ENCODE results near the gene FSTL4.

Gene FSTL4

GRCh38 chr5:133387621-133388020 is 224.7 kb downstream of the FSTL4 start:
- DNase-seq (ENCODE audit: low read depth in 2 of 2): no peak

DNA sequence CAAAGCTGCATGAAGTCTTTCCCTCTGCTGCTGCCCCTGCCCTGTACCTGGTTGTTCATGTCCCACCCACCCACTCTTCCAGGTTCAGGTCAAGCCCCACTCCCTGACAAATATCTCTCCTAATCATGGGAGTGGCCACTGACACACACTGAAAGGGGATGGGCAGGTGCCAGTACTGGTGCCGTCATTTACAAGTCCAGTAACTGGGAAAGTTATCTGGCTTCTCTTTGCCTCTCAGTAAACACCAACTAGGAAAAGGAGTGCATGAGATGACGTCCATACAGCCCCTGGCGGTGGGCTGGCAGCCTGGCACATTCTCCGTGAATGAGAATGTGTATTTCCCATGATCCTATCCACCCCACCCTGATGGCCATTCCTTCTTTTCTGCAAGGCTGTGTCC is 225.2 kb downstream of the FSTL4 start:
- DNase-seq (ENCODE audit: low read depth in 2 of 2): no peak

GRCh38 chr5:133386662-133387061 is 225.7 kb downstream of the FSTL4 start:
- no peak for DNase-seq (ENCODE audit: low read depth in 2 of 2)

- no peak for DNase-seq (ENCODE audit: low read depth in 2 of 2)
These were observed 227.0 kb downstream of the FSTL4 start for GRCh38 chr5:133385346-133385745.

DNA sequence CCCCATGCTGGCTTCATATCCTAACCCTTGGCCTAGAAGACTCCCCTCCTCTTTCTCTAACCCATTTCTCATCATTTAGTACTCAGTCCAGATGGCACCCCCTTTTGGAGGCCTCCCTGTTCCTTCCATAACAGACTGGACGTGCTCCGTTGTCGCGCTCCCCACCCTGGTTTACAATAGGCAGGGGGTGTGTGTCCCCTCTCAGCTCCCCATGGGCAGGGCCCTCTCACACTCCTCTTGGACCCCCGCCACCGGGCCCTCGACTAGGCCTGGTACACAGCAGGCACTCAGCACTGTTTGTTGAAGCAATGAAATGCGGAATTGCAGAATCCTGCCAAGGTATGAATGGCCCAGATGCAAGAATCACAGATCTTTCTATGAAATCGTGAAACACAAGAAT is 227.4 kb downstream of the FSTL4 start:
- no peak for DNase-seq (ENCODE audit: low read depth in 2 of 2)

DNA sequence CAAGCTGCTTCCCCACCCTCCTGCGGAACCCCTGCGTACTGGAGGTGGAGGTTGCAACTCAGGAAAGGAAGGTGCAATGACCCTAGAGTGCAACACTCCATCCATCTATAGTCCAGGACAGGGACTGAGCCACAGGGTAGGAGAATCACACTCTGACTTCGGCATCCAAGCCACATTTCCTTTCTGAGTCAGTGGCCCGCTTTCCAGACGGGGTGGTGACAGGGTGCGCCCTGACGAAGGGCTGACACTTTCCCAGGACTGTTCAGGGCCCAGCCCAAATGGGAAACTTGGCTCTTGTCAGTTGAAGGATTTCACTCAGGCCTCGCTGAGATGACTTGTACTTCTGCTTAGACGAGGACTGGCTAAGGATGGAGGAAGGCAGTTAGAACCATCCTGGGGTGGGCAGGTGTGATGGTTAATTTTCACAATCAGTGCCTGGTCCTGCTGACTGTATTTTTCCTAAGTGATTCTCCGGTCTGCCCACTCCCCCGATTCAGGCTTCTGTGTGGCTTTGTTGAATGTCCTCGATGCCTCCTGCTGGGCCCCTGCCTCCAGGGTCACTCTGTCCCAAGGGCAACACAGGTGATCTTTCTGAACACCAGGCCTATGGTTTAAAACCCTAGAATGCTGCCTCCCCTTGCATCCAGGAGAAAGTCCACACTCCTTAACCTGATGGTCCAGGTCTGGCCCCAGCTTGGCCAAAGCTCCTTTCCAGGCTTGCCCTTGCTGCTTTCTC is 228.1 kb downstream of the FSTL4 start:
- no peak for DNase-seq (ENCODE audit: low read depth in 2 of 2)

DNA sequence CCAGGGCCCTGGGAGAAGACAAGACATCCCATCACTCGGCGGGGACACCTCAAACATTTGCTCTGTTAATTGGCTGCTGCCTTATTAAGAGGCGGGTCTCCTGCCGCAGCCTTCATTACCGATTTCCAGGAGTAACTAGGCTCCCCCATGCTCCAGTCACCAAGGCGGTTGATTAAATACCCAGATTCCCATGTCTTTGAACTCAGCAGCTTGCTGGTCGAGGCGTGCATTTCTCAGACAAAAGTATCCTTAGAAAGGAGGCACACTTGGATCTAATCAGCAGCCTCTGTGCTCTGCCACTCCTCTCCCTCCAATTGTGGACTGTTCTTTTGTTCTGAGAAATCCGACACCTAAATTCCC is 228.8 kb downstream of the FSTL4 start:
- DNase-seq (ENCODE audit: low read depth in 2 of 2): no peak

- DNase-seq (ENCODE audit: low read depth in 2 of 2): no peak
These were observed 229.4 kb downstream of the FSTL4 start for GRCh38 chr5:133382661-133383579.

DNA sequence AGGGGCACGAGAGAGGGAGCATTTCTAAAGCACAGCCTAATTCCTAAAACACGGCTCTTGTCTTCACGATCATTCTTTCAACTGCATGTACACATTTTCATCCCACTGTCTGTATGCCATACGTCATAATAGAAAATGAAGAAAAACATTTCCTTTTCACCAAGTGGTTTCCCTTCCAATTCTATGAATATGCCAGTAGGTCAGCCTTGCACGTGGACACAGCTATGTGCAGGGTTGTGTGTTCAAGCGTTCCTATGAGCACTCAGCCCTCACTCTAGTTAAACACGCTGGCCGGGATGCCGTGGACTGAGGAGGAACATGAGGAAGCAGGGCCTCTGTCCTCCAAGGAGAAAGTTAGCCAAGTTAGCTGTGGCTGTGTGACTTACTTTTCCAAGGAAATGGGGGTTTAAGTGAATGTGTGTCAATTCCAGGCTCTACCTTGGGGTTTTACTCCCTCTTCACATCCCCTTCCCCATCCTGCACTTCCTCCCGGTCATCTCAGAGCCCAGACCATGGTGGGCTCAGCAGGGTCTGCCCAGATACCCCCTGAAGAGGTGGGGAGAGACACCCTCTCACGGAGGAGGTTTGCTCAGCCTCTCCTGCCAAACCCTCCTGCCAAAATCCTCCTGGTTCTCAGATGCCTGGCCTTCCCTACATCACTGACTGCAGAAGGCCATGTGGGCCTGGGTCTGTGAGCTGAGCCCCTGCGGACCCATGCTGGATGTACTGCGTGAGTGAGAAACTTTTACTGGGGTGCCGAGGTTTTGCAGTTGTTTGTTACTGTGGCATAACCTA is 230.6 kb downstream of the FSTL4 start:
- DNase-seq (ENCODE audit: low read depth in 2 of 2): no peak

DNA sequence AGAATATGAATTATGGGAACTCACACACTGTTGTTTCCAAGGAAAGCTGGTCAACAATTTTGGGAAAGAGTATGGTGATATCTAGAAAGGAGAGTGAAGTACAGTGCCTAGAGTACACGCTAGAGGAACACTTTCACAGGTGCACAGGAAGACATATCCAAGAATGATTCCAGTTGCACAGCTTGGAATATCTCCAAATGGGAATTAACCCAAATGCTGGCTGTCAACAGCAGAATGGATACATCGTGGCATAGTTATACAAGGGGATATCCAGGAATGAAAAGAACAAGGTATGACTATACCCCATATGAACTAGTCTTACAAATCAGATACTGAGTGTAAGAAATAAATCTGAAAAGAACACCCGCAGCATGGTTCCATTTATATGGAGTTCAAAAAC is 231.3 kb downstream of the FSTL4 start:
- no peak for DNase-seq (ENCODE audit: low read depth in 2 of 2)

- no peak for DNase-seq (ENCODE audit: low read depth in 2 of 2)
These were observed 234.6 kb downstream of the FSTL4 start for GRCh38 chr5:133377736-133378135.

DNA sequence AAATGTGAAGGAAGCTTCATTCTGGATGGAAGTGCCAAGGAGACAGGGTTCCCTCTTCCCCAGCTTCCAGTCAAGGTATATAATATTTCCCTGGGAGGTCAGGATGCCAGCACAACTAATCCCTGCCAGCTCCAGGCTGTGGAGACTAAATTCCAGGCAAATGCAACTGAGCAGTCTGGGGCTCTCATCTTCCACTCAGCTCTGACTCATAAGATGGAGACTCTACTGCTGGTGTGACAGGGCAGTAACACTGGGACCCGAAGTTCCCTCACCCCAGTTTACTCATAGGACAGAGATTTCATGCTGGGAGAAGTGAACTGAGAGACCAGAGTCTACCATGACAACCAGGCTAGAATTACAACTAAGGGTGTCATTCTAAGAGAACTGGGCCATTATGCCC is 235.4 kb downstream of the FSTL4 start:
- DNase-seq (ENCODE audit: low read depth in 2 of 2): no peak

DNA sequence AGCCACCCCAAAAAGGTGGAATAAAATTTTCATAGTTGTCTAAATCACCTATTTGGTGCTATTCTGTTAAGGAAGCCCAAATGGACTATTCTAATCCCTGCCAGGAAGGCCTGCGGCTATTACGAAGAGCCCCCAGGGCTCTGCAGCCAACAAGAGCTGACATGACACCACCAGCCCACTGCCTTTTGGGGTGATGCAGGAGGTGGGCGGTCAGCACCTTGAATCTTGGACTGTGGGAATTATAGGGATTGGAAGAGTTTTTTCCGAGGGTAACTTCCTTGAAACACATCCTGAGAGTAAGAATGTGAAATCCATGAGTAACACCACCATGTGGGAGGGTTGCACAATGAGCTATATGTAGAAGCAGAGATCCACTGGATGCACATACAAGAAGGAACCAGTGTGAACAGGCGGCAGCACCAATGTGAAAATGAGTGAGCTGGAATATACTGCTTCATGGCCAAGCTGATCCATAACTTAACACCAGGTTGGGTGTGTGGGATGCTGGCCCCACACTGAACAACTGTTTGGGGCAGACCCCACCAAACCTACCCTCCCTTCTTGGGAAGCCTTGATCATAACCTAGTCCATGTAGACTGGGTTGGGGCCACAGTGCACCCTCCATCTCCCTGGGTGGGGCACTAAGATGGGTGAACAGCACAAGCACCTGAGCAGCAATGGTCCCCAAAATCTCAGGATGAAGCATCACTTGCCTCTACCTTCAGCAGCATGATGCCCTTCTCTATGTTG is 239.0 kb downstream of the FSTL4 start:
- DNase-seq (ENCODE audit: low read depth in 2 of 2): no peak

- DNase-seq (ENCODE audit: low read depth in 2 of 2): no peak
These were observed 239.9 kb downstream of the FSTL4 start for GRCh38 chr5:133372293-133372937.

DNA sequence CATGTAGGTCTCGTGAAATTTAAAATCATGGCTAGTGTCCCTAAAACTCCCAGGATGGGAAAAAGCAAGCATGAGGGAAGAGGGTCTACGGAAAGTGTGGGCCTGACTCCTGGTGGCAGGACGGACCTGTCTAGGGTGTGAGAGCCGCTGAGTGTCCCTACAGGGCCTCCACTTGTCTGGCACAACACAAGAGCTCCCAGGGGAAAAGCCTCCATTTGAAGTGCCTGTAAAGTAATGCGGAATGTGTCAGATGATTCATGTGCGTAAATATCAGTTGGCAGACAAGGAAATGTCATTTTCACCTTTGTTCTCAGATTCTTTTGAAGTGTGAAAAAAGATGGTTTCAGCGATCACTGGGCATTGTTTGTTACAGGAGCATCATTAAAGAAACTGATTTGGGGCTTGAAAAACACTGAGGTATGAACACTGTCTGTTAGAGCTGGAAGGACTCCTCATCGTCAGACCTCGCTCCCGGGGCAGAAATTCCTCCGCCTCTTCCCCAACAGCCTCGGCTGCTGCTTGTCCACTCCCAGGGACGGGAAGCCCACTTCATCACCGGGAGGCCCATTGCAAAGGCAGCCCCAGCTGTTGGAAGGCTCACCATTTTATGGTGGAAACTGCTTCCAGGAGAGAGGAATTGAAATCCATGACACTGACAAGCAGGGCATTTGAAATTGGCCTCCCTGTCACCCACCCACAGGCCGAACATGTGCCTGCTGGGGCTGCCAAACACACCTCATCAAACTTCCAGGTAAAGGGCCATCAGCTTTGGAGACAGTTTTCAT is 240.8 kb downstream of the FSTL4 start:
- DNase-seq (ENCODE audit: low read depth in 2 of 2): no peak

GRCh38 chr5:133370904-133371303 is 241.4 kb downstream of the FSTL4 start:
- DNase-seq (ENCODE audit: low read depth in 2 of 2): no peak

GRCh38 chr5:133370036-133370831 is 242.1 kb downstream of the FSTL4 start:
- DNase-seq (ENCODE audit: low read depth in 2 of 2): no peak

DNA sequence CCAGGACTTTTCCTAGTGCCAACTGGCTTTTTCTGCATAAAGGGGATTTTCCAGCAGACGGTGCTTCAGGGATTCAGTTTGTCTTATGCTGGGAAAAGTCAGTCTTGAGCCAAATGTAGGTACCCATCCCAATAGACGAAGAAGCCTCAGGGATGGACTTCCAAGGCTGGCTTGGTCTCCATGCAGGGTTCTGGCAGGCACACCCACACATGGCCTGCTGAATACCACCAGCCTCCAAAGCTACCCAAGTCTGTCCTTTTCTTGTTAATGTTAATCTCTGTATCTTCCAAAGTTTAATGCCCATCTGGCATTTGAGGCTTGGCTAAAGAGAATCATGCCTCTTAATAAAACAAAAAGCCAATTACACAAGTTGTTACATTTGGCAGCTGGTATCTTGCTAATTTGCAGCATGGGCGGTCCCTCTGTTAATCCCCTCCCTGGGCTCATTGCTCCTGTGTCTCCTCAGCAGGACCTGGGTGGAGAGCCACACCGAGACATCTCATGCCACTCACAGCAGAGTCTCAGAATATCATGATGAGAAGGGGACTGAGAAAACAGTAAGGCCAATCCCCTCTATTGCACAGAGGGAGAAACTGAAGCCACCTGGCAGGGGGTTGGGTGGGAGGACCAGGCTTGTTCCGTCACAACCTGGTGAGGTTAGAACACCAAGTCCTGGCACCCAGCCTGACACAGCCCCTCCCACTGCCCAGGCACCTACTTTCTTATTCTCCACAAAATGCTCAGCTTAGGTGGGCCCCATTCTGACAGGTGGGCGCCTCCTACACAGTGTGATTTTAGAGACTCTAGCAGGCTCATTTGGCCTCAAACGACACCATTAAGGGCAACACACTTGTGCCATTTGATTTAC is 243.2 kb downstream of the FSTL4 start:
- DNase-seq (ENCODE audit: low read depth in 2 of 2): no peak
